OCI-LY7 (cell line): ENCODE results near the gene SCFD2. TPM values are rescaled to one million over a fixed set of nuclear protein-coding genes. Genes with fewer than 3 reads are reported as not detected.

Experiments used
- BruUV-seq: library from RNA; stranded (reverse); fragments of 400-500 nt; replicated peaks from 2 replicates; lab custom pipeline; 2021; lab: Mats Ljungman, UMichigan
- CTCF ChIA-PET: fragments of 300-600 bp; sonication (Branson Sonifier 250); formaldehyde crosslinking; loops from one replicate; lab custom pipeline; 2022; ENCODE audit warnings: antibody characterized with exemption; ENCODE audit not compliant: unreplicated experiment; lab: Charles Lee
- POLR2A ChIA-PET: fragments of 300-600 bp; sonication (Branson Sonifier 250); formaldehyde crosslinking; loops from one replicate; lab custom pipeline; 2022; ENCODE audit warnings: antibody characterized with exemption; lab: Charles Lee
- DNase-seq: peaks from one replicate; pipeline ENCODE4 v3.0.0-alpha.2; 2015; ENCODE audit warnings: low spot score
- H2AFZ ChIP-seq: fragments of 200-600 bp; sonication (generic), shearing (Covaris generic); 2 replicates; pipeline ENCODE4 v1.6.1; 2014; ENCODE audit warnings: mild to moderate bottlenecking, antibody characterized with exemption, low read length, moderate library complexity
- H3K27ac ChIP-seq: fragments of 200-600 bp; sonication (generic); 2 replicates; pipeline ENCODE4 v1.5.1; 2014; ENCODE audit warnings: mixed run types, low read depth, mild to moderate bottlenecking, moderate library complexity, low read length, inconsistent platforms; ENCODE audit not compliant: poor library complexity, severe bottlenecking
- H3K36me3 ChIP-seq: fragments of 200-600 bp; sonication (generic); 2 replicates; pipeline ENCODE4 v1.6.1; 2014; ENCODE audit warnings: mild to moderate bottlenecking, antibody characterized with exemption, low read length, moderate library complexity, mixed read lengths; ENCODE audit not compliant: insufficient read depth
- H3K4me1 ChIP-seq: fragments of 200-600 bp; sonication (generic); 2 replicates; pipeline ENCODE4 v1.5.1; 2014; ENCODE audit warnings: mild to moderate bottlenecking, low read length; ENCODE audit not compliant: insufficient read depth, poor library complexity, severe bottlenecking
- H3K4me2 ChIP-seq: fragments of 200-600 bp; sonication (generic); 2 replicates; pipeline ENCODE4 v1.6.1; 2014; ENCODE audit warnings: mild to moderate bottlenecking, low read length
- H3K4me3 ChIP-seq: fragments of 200-600 bp; sonication (generic); 2 replicates; pipeline ENCODE4 v1.5.1; 2014; ENCODE audit warnings: mild to moderate bottlenecking, low read depth, low read length; ENCODE audit not compliant: poor library complexity, severe bottlenecking
- H3K79me2 ChIP-seq: fragments of 200-600 bp; sonication (generic); 2 replicates; pipeline ENCODE4 v1.6.1; 2016; ENCODE audit warnings: low read depth, mild to moderate bottlenecking, low read length, moderate library complexity, mixed read lengths; ENCODE audit not compliant: insufficient read depth
- H3K9me2 ChIP-seq: fragments of 200-600 bp; sonication (generic); 2 replicates; pipeline ENCODE4 v1.6.1; 2016; ENCODE audit warnings: mild to moderate bottlenecking, low read length, mixed read lengths; ENCODE audit not compliant: insufficient read depth
- H3K9me3 ChIP-seq: fragments of 200-600 bp; sonication (generic); 2 replicates; pipeline ENCODE4 v1.6.1; 2014; ENCODE audit warnings: mild to moderate bottlenecking, mixed run types, low read length, mixed read lengths
- H4K20me1 ChIP-seq: fragments of 200-600 bp; sonication (generic); 2 replicates; pipeline ENCODE4 v1.6.1; 2014; ENCODE audit warnings: mild to moderate bottlenecking, antibody characterized with exemption, low read length, moderate library complexity, mixed read lengths; ENCODE audit not compliant: insufficient read depth
- CTCF ChIP-seq: fragments of 200-600 bp; sonication (generic); conservative IDR thresholded peaks from 2 replicates; pipeline ENCODE4 v1.5.1; 2014; ENCODE audit warnings: mild to moderate bottlenecking, antibody characterized with exemption, low read length, moderate library complexity, mixed read lengths
- EZH2phosphoT487 ChIP-seq: fragments of 200-600 bp; sonication (generic); IDR thresholded peaks from 2 replicates; pipeline ENCODE4 v1.6.1; 2018; ENCODE audit warnings: low read depth, borderline replicate concordance, mild to moderate bottlenecking, mixed run types, antibody characterized with exemption, low read length, moderate library complexity, mixed read lengths
- intact Hi-C: fragments of 100-400 bp; cut with micrococcal nuclease; formaldehyde crosslinking; loops from one replicate; pipeline ENCODE4 v1.10.0; 2022; ENCODE audit not compliant: unreplicated experiment
- total RNA-seq, 2 experiments: library from RNA; depleted of rRNA in 1 of 2; stranded (reverse); fragments of >200 nt in 1 of 2; shearing (Covaris generic) in 1 of 2; gene quantifications; 2 replicates each; pipeline ENCODE4 v1.2.3, GENCODE V29; 2014 to 2022

The SCFD2 gene
- total RNA-seq, 2 experiments from 2014 or later, result 27.2 to 52.0 TPM

- DNase-seq, result no peak
- Histone ChIP-seq H4K20me1 (no peaks in the 10 kb centered on the region), H3K9me2 (no peaks in the 10 kb centered on the region), H2AFZ (no peak overlapping the region), H3K4me1 (peaks cover 27% of the 10 kb centered on the region), H3K27ac (no peak overlapping the region), H3K9me3 (no peaks in the 10 kb centered on the region), H3K4me3 (no peak overlapping the region), H3K4me2 (no peak overlapping the region), H3K79me2 (no peaks in the 10 kb centered on the region), H3K36me3 (no peaks in the 10 kb centered on the region)
- intact Hi-C loops, result no loop called here
- TF ChIP-seq EZH2phosphoT487, result no peak
- no peak for TF ChIP-seq CTCF
- ChIA-PET POLR2A (interaction anchor here (0.5 to 2.0 kb wide), 2 partner anchors 10 to 84 kb away, joined by 3 to 6 read pairs; no protein-coding TSS in a partner anchor), CTCF (no interaction called here)
- no TSS peak for BruUV-seq
Measured at GRCh38 chr4:53371049-53371448, 5.2 kb upstream of the SCFD2 start.

- peak; percentile 83 for DNase-seq
- ChIA-PET CTCF (no interaction called here), POLR2A (interaction anchor here (0.7 to 1.3 kb wide), 5 partner anchors 10 to 1496 kb away, joined by 3 to 6 read pairs (median 5); partner anchors contain the start of gene FIP1L1)
- no peaks in the 10 kb centered on the region for H3K9me3 ChIP-seq
- H3K4me2 ChIP-seq, result peak overlapping the region; percentile 88
- H2AFZ ChIP-seq, result no peak overlapping the region; the same call in 1 of the 2 replicates
- peak overlapping the region; percentile 23 for H3K4me3 ChIP-seq
- H3K4me1 ChIP-seq, result peaks cover 40% of the 10 kb centered on the region
- H3K36me3 ChIP-seq, result no peaks in the 10 kb centered on the region
- BruUV-seq, result no TSS peak
- 0 out of 2 replicates have a peak, but pooled peaks cover 1% of the 10 kb centered on the region for H4K20me1 ChIP-seq
- TF ChIP-seq EZH2phosphoT487, result no peak
- TF ChIP-seq CTCF, result no peak
- H3K27ac ChIP-seq, result peak overlapping the region; percentile 52
- intact Hi-C loops, result loop anchor here (2.0 to 10.0 kb wide), 4 partner anchors 337 to 695 kb away; partner anchors contain the start of gene CHIC2
- no peaks in the 10 kb centered on the region for H3K9me2 ChIP-seq
- H3K79me2 ChIP-seq, result peaks cover 31% of the 10 kb centered on the region
Measured at GRCh38 chr4:53367721-53368120, 1.9 kb upstream of the SCFD2 start.

- ChIA-PET CTCF (no interaction called here), POLR2A (interaction anchor here (0.7 to 1.5 kb wide), 7 partner anchors 9 to 89 kb away, joined by 3 to 6 read pairs (median 4); no protein-coding TSS in a partner anchor)
- intact Hi-C loops, result loop anchor here (1.0 to 10.0 kb wide), 5 partner anchors 11 to 696 kb away; partner anchors contain the start of genes CHIC2 and FIP1L1
- peaks cover 45% of the 10 kb centered on the region for H3K79me2 ChIP-seq
- TF ChIP-seq CTCF, result no peak
- no peak for TF ChIP-seq EZH2phosphoT487
- H3K9me3 ChIP-seq, result no peaks in the 10 kb centered on the region
- peak overlapping the region; percentile 50 for H3K27ac ChIP-seq
- H3K4me2 ChIP-seq, result peak overlapping the region; percentile 88
- BruUV-seq, result TSS peak; percentile 100
- peaks cover 54% of the 10 kb centered on the region for H3K4me1 ChIP-seq
- H2AFZ ChIP-seq, result peak overlapping the region; percentile 97
- no peaks in the 10 kb centered on the region for H3K9me2 ChIP-seq
- no peaks in the 10 kb centered on the region; the same call in 1 of the 2 replicates for H3K36me3 ChIP-seq
- peak overlapping the region; percentile 98 for H3K4me3 ChIP-seq
- DNase-seq, result no peak
- 0 out of 2 replicates have a peak, but pooled peaks cover 10% of the 10 kb centered on the region for H4K20me1 ChIP-seq
Measured at GRCh38 chr4:53366301-53366716, 448 bp upstream of the SCFD2 start.
